Activated CD8-positive, alpha-beta memory T cell treated with anti-CD3 and anti-CD28 coated beads for 36 hours (primary cell): ENCODE measurements around the gene ADGRD2. TPM values are rescaled to one million over a fixed set of nuclear protein-coding genes. Genes with fewer than 3 reads are reported as not detected.
"Not testable (repeated sequence)": the region's sequence is repeated elsewhere in the genome, so short reads cannot be mapped to it uniquely, and the experiment has no call there.

Experiments used
- CTCF ChIA-PET: fragments of 350-600 bp; sonication (Branson Sonifier 250); formaldehyde crosslinking; loops from one replicate; lab custom pipeline; 2021; ENCODE audit warnings: antibody characterized with exemption; lab: Charles Lee
- POLR2A ChIA-PET: fragments of 350-600 bp; sonication (Branson Sonifier 250); formaldehyde crosslinking; loops from one replicate; lab custom pipeline; 2021; ENCODE audit warnings: antibody characterized with exemption; lab: Charles Lee
- total RNA-seq, 2 experiments: library from RNA; stranded (reverse); gene quantifications; one replicate each; pipeline ENCODE4 v1.2.3, GENCODE V29; 2021

The ADGRD2 gene
- total RNA-seq = not detected

DNA sequence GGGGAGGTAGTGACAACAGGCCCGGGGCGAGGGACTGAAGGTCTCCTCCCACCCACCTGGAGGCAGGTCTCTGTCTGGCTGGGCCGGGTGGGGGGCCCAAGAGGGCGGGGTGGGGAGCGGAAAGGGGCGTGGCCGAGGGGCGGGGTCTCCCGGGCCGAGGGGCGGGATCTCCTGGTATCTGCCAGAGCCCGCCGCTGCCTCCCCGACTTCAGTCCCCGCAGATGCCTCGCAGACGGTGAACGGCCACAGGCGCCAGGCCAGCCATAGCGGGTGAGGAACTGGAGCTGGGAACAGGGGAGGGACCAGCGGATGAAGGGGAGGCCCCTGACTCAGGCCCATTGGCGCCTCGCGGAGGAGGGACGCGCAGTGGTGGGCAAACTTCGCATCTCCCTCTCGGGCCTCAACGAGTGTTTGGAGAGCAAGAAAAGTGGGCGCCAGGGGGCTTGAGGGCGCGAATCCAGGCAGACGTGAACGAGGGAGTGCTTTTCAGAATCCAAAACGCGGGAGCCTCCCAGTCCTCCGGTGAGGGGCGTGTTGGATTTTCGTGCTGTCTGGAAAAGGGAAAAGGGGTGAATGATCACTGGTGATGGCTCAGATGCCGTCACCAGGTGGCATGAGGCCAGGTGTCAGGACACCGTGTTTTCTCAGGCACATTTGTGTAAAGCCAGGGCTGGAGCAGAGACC is at the start of gene ADGRD2:
Gene ADGRD2 (plus strand): TSS at position 211 of the 684 bp plus-strand sequence. CDS start 1,216 bp downstream, outside the sequence.
- ChIA-PET POLR2A (no interaction called here), CTCF (interaction anchor here (0.6 kb wide), 1 partner anchor 30 kb away, joined by 3 read pairs; no protein-coding TSS in a partner anchor)

DNA sequence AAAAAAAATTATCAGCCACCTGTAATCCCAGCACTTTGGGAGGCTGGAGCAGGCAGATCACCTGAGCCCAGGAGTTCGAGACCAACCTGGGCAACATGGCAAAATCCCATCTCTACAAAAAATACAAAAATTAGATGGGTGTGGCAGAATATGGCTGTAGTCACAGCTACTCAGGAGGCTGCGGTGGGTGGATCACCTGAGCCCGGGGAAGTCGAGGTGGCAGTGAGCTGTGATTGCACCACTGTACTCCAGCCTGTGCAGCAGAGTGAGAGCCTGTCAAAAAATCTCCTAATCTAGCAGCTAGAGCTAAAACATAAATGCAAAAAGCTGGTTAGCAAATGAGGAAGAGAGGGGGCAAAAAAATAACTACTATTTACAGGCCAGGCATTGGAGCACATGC is 47.0 kb upstream of the ADGRD2 start:
- ChIA-PET CTCF (no interaction called here), POLR2A (no interaction called here)

DNA sequence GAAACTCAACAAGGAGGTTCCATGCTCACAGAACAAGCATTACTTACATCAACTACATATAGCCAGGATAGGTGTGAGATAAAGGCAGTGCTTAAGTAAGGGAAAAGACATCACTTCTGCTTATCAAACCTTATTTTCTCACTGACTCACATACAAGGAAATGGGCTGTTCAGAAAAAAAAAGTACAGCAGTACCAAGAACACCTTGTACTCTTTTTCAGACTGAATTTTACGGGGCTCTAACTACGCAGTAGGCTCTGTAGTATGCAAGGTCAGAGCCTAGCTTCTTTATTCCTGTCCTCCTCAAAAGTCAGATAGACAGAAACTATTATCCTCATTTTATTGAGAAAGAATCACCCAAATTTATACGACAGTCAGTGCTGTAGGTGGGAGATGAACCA is 40.8 kb upstream of the ADGRD2 start:
- POLR2A ChIA-PET = no interaction called here
- CTCF ChIA-PET = interaction anchor here (0.6 to 1.5 kb wide), 2 partner anchors 10 to 173 kb away, joined by 3 to 9 read pairs; no protein-coding TSS in a partner anchor

GRCh38 chr9:124410321-124410913 is 39.8 kb upstream of the ADGRD2 start:
- ChIA-PET POLR2A (no interaction called here), CTCF (interaction anchor here (0.6 to 1.5 kb wide), 2 partner anchors 9 to 22 kb away, joined by 3 to 9 read pairs; no protein-coding TSS in a partner anchor)

DNA sequence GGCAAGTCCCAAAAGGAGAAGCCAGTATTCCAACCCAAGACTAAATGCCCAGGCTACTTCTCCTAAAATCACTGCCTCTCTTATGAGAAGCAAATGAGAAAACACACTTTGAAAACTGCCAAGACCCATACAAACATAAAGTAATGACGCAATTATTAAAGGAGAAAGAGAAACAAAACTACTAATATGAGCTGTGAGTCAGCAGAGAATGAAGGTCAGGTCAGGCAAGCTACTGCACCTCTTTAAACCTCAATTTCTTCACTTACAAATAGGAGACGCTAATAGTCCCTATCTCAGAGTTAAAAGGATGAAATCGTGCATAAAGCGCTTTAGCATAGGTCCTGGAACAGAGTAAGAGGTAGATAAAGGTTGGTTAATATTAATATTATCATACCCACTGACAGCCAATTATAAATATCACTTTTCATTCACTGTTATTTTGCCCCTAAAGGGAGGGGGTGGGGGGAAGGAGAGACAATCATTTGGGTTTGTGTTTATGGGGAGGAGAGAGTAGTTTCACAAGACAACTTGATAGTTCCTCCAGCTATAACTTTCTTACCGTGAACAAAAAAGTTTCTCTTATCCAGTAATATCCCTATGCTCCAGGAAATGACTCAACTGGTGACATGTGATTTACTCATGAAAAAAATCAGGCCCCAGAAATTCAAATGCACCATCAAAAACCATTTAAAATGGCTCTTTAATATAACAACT is 38.6 kb upstream of the ADGRD2 start:
- ChIA-PET POLR2A (no interaction called here), CTCF (interaction anchor here (0.6 kb wide), 1 partner anchor 404 kb away, joined by 5 read pairs; no protein-coding TSS in a partner anchor)

DNA sequence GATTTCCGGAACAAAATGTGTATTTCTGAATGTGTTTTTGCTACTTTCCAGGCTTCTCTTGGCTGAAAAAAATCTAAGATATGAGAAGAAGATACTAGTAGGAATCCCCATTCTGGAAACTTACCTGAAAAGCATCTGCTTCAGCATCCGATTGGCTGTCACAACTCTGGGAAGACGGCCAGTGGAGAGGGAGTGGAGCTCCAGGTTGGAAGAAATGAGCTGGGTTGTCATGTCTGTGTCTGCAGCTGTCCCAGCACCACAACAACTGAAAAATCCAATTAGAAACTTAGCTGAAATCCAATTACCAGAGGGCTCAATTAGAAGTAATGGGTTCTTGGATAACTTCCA is 38.0 kb upstream of the ADGRD2 start:
- POLR2A ChIA-PET = no interaction called here

DNA sequence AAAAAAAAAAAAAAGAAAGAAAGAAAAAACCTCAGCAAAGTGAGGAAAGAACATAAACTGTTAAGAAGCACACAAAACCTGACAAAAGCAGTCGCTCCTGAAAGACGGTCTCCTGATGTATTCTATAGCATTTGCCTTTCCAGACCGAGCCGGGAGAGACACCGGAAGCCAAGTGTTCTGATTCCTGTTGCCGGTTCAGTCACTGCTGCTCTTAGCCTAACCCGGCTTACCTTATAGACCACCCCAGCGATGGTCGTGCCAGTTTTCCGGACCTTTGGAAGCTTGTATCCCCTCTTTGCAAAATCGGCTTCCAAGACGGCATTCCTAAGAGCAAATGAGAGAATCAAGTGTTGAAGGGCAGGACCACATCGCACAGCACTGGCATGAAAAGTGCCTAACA is 35.6 kb upstream of the ADGRD2 start:
- ChIA-PET CTCF (interaction anchor here (1.3 kb wide), 1 partner anchor 14 kb away, joined by 4 read pairs; no protein-coding TSS in a partner anchor), POLR2A (interaction anchor here (0.7 to 0.8 kb wide), 2 partner anchors 927 to 1510 kb away, joined by 3 read pairs; no protein-coding TSS in a partner anchor)

More for the DNA sequence above, 38.0 kb upstream of the ADGRD2 start:
- CTCF ChIA-PET = no interaction called here

GRCh38 chr9:124415102-124415851 is 35.0 kb upstream of the ADGRD2 start, which contains the start of gene PSMB7:
TSS of gene PSMB7 (minus strand) at chr9:124415442. CDS start at chr9:124415425, 17 bp downstream.
- CTCF ChIA-PET = interaction anchor here (0.5 to 1.3 kb wide), 3 partner anchors 15 to 462 kb away, joined by 3 to 4 read pairs (median 4); no protein-coding TSS in a partner anchor
- POLR2A ChIA-PET = no interaction called here

DNA sequence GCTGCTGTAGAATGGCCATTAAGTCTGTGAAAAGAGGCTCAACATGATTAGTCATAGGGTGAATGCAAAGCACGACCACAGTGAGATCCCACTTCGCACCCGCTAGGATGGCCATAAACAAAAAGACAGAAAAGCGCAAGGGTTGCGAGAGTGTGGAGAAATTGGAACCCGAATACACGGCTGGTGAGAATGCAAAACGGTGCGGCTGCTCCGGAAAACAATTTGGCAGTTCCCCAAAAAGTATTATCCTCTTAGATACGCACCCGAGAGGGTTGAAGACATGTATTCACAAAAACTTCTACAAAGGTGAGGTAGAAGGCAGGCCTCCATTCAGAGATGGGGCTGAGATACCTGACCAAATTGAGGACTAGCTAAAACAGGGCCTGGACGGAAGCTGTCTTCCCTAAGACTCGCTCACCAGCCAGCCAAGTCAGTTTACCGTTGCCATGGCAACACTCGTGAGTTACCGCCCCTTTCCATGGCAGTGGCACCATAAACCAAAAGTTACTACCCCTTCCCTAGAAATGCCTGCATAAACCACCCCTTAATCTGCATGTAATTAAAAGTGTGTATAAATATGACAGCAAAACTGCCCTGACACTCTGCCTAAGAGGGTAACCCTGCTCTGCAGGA is 34.3 kb upstream of the ADGRD2 start:
- ChIA-PET CTCF (interaction anchor here (0.5 to 1.3 kb wide), 2 partner anchors 25 to 463 kb away, joined by 3 to 4 read pairs; no protein-coding TSS in a partner anchor), POLR2A (no interaction called here)

DNA sequence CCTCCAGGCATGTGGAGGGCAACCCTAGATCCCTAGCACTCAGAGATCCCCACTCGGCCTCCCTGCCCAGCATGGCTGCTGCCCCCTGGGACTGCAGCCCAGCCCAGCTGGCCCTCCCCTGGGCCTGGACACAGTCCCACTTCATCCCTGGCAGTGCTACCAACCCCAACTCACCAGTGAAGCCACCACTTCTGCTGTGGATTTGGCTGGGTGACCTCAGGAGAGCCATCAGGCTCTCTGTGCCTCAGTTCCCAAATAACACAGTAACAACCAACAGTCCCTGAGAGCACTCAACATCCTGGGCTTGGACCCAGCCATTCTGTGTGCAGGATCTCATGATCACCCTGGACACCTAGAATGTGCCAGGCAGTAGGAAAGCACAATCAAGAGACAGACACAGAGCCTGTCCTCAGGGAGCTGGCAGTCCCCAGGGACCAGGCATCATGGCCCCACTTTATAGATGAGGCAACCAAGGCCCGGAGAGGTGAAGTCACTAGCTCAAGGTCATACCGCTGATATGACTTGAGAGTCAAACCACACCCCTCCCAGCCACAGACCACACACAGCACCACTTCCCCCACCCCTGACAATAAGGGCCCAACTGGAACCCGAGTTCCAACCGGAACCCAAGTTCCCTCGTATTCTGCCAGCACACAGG is 30.3 kb upstream of the ADGRD2 start:
- ChIA-PET POLR2A (no interaction called here), CTCF (interaction anchor here (1.0 to 2.3 kb wide), 6 partner anchors 10 to 116 kb away, joined by 3 to 9 read pairs (median 3); no protein-coding TSS in a partner anchor)

DNA sequence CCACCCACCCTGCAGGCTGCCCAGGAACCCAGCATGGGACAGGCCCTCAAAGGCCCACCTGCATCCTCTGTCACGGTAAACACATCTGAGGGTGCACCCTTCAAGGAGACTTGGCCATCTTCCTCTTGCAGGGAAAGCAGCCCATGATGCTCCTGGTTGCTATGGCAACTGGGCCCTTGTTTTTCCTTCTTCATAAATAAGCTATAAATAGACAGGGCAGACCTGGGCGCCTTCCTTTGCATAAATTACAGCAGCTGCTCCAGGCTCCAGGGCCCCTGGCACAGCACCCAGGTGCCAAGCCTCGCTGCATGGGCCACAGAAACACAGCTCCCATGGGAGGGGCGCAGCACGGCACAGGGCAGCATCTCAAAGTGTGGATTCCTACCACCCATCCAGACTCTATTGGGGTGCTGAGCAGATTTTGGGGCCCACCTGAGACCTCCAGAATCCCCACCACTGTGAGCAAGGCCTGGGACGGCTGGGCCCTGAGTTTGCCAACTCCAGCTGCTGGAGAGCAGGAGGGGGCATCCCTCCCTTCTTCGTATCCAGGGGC is 29.2 kb upstream of the ADGRD2 start:
- ChIA-PET POLR2A (no interaction called here), CTCF (interaction anchor here (1.2 kb wide), 1 partner anchor 116 kb away, joined by 4 read pairs; no protein-coding TSS in a partner anchor)

DNA sequence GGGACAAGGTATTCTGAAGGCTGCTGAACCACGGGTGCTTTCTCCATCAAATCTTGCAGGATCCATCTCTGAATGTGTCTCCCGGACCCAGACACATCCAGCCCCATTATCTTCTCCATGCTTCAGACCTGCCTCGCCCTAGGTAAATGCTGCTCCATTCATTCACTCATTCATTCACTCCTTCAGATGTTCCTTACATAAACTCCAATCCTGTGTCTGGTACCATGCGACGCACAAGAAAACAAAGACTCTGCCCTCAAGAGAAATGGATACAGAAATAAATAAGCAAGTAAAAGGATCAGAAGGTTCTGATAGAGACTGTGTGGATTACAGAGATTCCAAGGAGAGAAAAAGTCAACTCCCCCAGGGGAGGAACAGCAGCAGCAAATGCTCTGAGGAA is 27.1 kb upstream of the ADGRD2 start:
- POLR2A ChIA-PET = no interaction called here
- CTCF ChIA-PET = no interaction called here

DNA sequence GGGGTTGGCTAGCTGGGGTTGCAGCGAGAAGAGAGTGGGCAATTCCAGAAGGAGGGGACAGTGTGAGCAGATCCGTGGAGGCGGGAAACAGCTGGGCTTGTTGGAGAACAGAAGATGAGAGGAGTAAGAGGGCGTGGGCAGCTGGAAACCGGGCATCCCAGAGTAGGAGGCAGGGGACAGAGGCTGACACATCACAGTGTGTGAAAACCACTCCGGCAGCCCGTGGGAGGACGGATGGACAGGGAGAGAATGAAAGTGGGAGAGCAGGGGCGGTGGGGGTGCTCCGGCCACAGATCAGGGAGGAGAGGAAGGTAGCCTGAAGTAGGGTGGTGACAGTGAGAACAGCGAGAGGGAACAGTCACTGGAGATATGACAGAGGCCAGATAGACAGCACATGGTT is 26.7 kb upstream of the ADGRD2 start:
- ChIA-PET CTCF (no interaction called here), POLR2A (no interaction called here)

DNA sequence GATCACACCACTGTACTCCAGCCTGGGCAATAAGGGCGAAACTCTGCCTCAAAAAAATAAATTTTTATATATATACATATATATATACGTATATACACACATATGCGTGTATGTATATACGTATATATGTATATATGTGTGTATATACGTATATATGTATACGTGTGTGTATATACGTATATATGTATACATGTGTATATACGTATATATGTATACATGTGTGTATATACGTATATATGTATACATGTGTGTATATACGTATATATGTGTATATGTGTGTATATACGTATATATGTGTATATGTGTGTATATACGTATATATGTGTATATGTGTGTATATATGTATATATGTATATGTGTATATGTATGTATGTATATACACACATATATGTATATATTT is 24.5 kb upstream of the ADGRD2 start:
- CTCF ChIA-PET = not testable (repeated sequence)

DNA sequence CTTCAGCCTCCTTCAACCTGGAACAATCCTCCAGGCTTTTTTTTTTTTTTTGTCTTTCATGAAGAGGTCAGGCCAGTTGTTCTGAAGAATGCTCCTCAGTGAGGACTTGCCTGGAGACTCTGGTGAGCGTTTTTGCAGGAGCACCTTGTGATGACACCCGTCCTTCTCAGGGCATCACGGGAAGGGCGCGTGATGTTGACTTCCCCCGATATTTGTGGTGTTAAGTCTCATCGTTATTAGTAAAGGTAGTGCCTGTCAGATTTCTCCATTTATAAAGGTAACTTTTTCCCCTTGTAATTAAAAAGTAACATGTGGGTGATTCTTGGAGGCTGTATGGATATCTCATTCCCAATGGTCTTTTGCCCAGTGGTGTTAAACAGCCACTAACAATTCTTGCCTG is 23.9 kb upstream of the ADGRD2 start:
- CTCF ChIA-PET = no interaction called here
- POLR2A ChIA-PET = no interaction called here

More for the DNA sequence above, 24.5 kb upstream of the ADGRD2 start:
- POLR2A ChIA-PET = not testable (repeated sequence)

- CTCF ChIA-PET = no interaction called here
- POLR2A ChIA-PET = no interaction called here
Observed at GRCh38 chr9:124427281-124427680, 23.0 kb upstream of the ADGRD2 start.

DNA sequence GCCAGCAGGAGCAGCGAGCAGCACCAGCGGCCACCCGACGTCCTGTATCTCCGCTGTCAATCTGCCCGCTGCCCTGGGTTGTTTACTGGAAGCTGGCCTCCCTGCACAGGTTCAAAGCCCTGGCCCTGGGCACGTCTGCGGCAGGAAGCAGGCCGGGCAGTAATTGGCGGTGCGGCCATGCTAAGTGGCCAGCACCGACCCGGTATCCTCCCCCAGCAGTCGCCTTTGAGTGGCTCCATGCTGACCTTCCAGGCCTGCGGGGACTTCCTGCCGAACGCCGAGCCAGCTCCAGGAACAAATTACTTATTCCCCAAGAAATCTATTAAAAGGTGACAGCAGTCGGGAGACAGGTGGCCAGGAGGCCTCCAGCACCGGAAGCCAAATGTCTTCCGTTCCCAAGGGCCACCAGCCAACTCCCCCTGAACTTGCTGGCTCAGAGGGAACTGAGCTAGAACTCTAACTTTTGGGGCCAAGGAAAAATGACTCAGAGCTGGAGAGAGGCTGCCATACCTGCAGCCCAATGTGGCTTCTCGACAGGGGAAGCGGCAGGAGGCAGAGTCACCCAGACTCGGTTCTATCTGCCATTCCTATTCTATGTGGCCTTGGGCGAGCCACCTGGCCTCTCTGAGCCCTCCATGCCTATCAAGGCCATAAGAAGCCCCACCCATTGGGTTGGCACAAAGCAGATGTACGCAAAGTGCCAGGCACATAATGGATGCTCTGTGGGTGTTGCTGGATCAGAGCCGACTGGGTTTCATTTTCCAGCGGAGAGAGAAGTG is 21.3 kb upstream of the ADGRD2 start:
- ChIA-PET CTCF (no interaction called here), POLR2A (no interaction called here)
